ENCODE measurements around the gene WDR91. TPM values are rescaled to one million over a fixed set of nuclear protein-coding genes. Genes with fewer than 3 reads are reported as not detected.

WDR91 gene
- total and polyA plus RNA-seq, 2 donors (not counting 3 experiments of a cell fraction or from before 2014, with no cell fraction given), result 6.7 to 7.0 TPM

GRCh38 chr7:135178364-135178763 is 33.0 kb downstream of the WDR91 start:
- no peaks in the 10 kb centered on the region for H3K27me3 ChIP-seq (ENCODE audit: control insufficient read depth in 2 of 2, insufficient read depth in 2 of 2, low read length in 2 of 2)
- DNase-seq (ENCODE audit: low read depth, low spot score) (no peak), FAIRE-seq (no peak)
- H3K4me3 ChIP-seq (replicated peaks in 1 of 3; ENCODE audit: insufficient read depth in 1 of 3, low read depth in 1 of 3, low read length in 3 of 3), result no peak overlapping the region
- peaks cover 15% of the 10 kb centered on the region for H3K9me3 ChIP-seq (replicated peaks; ENCODE audit: control insufficient read depth, insufficient read depth, low read length)
- H3K9ac ChIP-seq (replicated peaks; ENCODE audit: extremely low read depth, insufficient read depth, low read length), result no peak overlapping the region
- H3K79me2 ChIP-seq (ENCODE audit: control insufficient read depth, insufficient read depth, low read length), result no peaks in the 10 kb centered on the region
- H3K27ac ChIP-seq (ENCODE audit: insufficient read depth, low read depth, low read length), result no peak overlapping the region
- TF ChIP-seq GATA2 (IDR thresholded peaks at IDR 0.05; ENCODE audit: insufficient read depth, insufficient read length, low read depth, low read length), result no peak
- no peak for TF ChIP-seq JUN (IDR thresholded peaks at IDR 0.05; ENCODE audit: borderline replicate concordance, insufficient read depth, insufficient read length, low read depth)
- no peak for TF ChIP-seq MYC (IDR thresholded peaks at IDR 0.05; ENCODE audit: low read depth, low read length)
- TF ChIP-seq, protein P1, sequence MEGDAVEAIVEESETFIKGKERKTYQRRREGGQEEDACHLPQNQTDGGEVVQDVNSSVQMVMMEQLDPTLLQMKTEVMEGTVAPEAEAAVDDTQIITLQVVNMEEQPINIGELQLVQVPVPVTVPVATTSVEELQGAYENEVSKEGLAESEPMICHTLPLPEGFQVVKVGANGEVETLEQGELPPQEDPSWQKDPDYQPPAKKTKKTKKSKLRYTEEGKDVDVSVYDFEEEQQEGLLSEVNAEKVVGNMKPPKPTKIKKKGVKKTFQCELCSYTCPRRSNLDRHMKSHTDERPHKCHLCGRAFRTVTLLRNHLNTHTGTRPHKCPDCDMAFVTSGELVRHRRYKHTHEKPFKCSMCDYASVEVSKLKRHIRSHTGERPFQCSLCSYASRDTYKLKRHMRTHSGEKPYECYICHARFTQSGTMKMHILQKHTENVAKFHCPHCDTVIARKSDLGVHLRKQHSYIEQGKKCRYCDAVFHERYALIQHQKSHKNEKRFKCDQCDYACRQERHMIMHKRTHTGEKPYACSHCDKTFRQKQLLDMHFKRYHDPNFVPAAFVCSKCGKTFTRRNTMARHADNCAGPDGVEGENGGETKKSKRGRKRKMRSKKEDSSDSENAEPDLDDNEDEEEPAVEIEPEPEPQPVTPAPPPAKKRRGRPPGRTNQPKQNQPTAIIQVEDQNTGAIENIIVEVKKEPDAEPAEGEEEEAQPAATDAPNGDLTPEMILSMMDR (IDR thresholded peaks at IDR 0.05; ENCODE audit: extremely low read depth in 1 of 2, insufficient read depth in 1 of 2, low read depth in 1 of 2, low read length in 2 of 2), result no peak
- no peak for TF ChIP-seq FOS (IDR thresholded peaks at IDR 0.05; ENCODE audit: borderline replicate concordance, insufficient read depth, low read length)
- no peak for TF ChIP-seq POLR2A (IDR thresholded peaks at IDR 0.05; ENCODE audit: low read depth, low read length)
- no peak for TF ChIP-seq POLR2AphosphoS5 (IDR thresholded peaks at IDR 0.05; ENCODE audit: insufficient read depth, low read depth, low read length)
- TF ChIP-seq EZH2 (IDR thresholded peaks at IDR 0.05; ENCODE audit: borderline replicate concordance, low read depth, low read length, severe bottlenecking), result no peak
- TF ChIP-seq, protein P2, sequence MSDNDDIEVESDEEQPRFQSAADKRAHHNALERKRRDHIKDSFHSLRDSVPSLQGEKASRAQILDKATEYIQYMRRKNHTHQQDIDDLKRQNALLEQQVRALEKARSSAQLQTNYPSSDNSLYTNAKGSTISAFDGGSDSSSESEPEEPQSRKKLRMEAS (IDR thresholded peaks at IDR 0.05; ENCODE audit: insufficient read depth, insufficient read length), result no peak
- intact Hi-C loops (cut with micrococcal nuclease) (no loop called here), dilution Hi-C loops (cut with MboI; ENCODE audit: extremely low pct_ligation_motif_present, low sequenced_read_pairs) (no loop called here)
- CTCF ChIA-PET, result interaction anchor here (0.7 kb wide), 1 partner anchor 40 kb away, joined by 3 read pairs; no protein-coding TSS in a partner anchor
- POLR2A ChIA-PET, result no interaction called here
- no peaks in the 10 kb centered on the region for H3K36me3 ChIP-seq (ENCODE audit: control insufficient read depth in 2 of 2, extremely low read depth in 1 of 2, insufficient read depth in 2 of 2, low read length in 2 of 2)
- H4K20me1 ChIP-seq (replicated peaks; ENCODE audit: control insufficient read depth, extremely low read depth, insufficient read depth, low read length), result no peaks in the 10 kb centered on the region
- H3K4me1 ChIP-seq (ENCODE audit: control insufficient read depth, extremely low read depth, insufficient read depth, low read length), result no peaks in the 10 kb centered on the region
- H2AFZ ChIP-seq (ENCODE audit: low read depth, low read length), result no peak overlapping the region
- no peak overlapping the region for H3K4me2 ChIP-seq (ENCODE audit: insufficient read depth, low read length)
- BruUV-seq (replicated peaks), result no TSS peak
- H3K9me1 ChIP-seq (replicated peaks; ENCODE audit: control insufficient read depth, extremely low read depth, insufficient read depth, low read length), result no peaks in the 10 kb centered on the region

All from endothelial cell of umbilical vein (primary cell).